ENCODE results near the gene OPA1.

- TF ChIP-seq CTCF (IDR thresholded peaks at IDR 0.05 in 8 of 11, conservative IDR thresholded peaks at IDR 0.05 in 3 of 11) (peak in 4 of 11 experiments; percentile 21 to 32 (median 24)), POLR2AphosphoS5 (IDR thresholded peaks at IDR 0.05) (peak; percentile 96 to 98 (median 97))
These were observed at the start of gene OPA1 for GRCh38 chr3:193592841-193593667.

Data from spleen (tissue), 7 donors.